ENCODE measurements around the gene CHI3L2. TPM values are rescaled to one million over a fixed set of nuclear protein-coding genes. Genes with fewer than 3 reads are reported as not detected.
A peak's percentile ranks its signal among the peaks of the same experiment; 100 is the strongest.

CHI3L2 gene
- total and polyA plus RNA-seq, 9 of the 15 experiments (the other 6 are each of a cell fraction or from before 2014, with no cell fraction given) = 0.07 to 0.27 (median 0.15) TPM; not detected in 6

DNA sequence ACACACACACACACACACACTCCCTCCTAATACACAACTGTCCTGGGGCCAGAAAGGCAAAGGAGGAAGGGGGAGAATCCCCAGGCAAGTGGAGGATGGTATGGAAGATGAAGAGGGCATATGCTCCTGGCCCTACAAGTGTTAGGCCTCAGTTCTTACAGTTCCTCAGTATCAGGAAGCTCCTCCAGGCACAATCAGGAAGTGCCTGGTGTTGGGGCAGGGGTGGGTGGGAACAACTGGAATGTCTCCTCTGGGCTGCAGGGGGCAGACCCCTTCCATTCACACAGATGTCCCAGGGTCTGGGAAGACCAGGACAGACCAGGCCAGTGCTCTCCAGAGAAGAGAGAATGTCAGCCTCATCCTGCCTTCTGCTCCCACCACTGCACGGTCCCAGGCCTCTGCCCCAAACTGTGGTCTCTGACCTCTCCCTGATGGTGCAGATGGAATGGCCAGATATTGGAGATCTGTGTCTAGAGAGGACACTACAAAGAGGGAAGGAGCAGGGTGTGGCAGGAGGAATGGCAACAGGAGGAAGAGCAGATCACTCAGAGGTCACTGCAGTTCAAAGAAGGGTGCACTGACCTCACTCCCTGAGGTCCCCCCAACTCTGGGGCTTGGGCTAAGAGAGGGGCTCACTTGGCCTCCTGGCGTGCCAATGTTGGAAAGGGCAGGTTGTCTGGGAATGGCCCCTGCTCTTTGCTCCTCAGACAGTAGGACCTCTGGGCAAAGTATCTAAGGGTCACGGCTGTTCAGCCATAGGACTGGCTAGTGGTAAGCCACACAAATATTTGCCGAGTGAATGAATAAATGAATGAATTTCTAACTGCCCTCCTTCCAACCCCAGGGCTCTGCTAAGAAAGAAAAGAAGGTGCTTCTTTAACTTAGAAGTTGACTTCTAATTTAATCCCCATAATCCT is 24.5 kb upstream of the CHI3L2 start:
- peak; percentile 32 for ATAC-seq
- ChIA-PET POLR2A (interaction anchor here (0.7 to 0.8 kb wide), 2 partner anchors 11 to 386 kb away, joined by 3 to 4 read pairs; no protein-coding TSS in a partner anchor), CTCF (ENCODE audit: low intra/inter-chr PET ratio) (no interaction called here)
- WGBS (ENCODE audit: insufficient coverage, low coverage, missing lambda C conversion rate) = 47% methylated on average over 4 of the region's 4 CpGs
- no peaks in the 10 kb centered on the region for H4K20me1 ChIP-seq (replicated peaks; ENCODE audit: control insufficient read depth, insufficient read depth, low read length)
- H3K9me1 ChIP-seq (ENCODE audit: control insufficient read depth, insufficient read depth, low read length) = no peaks in the 10 kb centered on the region
- H3K4me1 ChIP-seq (replicated peaks in 1 of 2; ENCODE audit: control insufficient read depth in 2 of 2, insufficient read depth in 2 of 2, low read length in 2 of 2) = peaks cover 23 to 29% of the 10 kb centered on the region in 2 experiments
- in situ Hi-C loops (cut with MboI) = no loop called here
- no TSS peak for BruUV-seq (replicated peaks)
- no peak overlapping the region for H3K27ac ChIP-seq (ENCODE audit: extremely low read depth, low read depth, low read length)
- intact Hi-C loops (cut with micrococcal nuclease) = no loop called here
- H3K9ac ChIP-seq (ENCODE audit: insufficient read depth in 1 of 2, low read depth in 2 of 2, low read length in 2 of 2) = peak overlapping the region in 1 of 2 experiments; percentile 35; a peak in 1 of 4 replicates
- peaks cover 0 to 5% of the 10 kb centered on the region in 2 experiments; a peak in 3 of 5 replicates for H3K27me3 ChIP-seq (ENCODE audit: control insufficient read depth in 2 of 2, insufficient read depth in 2 of 2, low read length in 2 of 2)
- DNase-seq (ENCODE audit: extremely low read depth in 1 of 4, low spot score in 3 of 4) = peak in 1 of 4 experiments; percentile 29
- peak overlapping the region; percentile 62; the same call in 1 of the 2 replicates for H2AFZ ChIP-seq (ENCODE audit: low read depth, low read length)
- peak overlapping the region; percentile 24; the same call in 1 of the 2 replicates for H3K4me2 ChIP-seq (ENCODE audit: insufficient read depth, low read length)
- H3K36me3 ChIP-seq (ENCODE audit: control insufficient read depth, insufficient read depth, low read length) = no peaks in the 10 kb centered on the region
- no peaks in the 10 kb centered on the region for H3K79me2 ChIP-seq (ENCODE audit: control insufficient read depth, insufficient read depth, low read length)
- H3K4me3 ChIP-seq = no peak overlapping the region
- no peak for FAIRE-seq
- H3K9me3 ChIP-seq (replicated peaks; ENCODE audit: control insufficient read depth, insufficient read depth, low read depth, low read length) = no peaks in the 10 kb centered on the region
- TF ChIP-seq DMBX1 (CRISPR knock-in tag; IDR thresholded peaks at IDR 0.05; ENCODE audit: borderline replicate concordance) = peak; percentile 21; the same call in 1 of the 2 replicates
- no peak for TF ChIP-seq ZEB2 (IDR thresholded peaks at IDR 0.05)
- no peak for TF ChIP-seq FOXK1 (CRISPR knock-in tag; IDR thresholded peaks at IDR 0.05; ENCODE audit: borderline replicate concordance)
- TF ChIP-seq, protein P1, sequence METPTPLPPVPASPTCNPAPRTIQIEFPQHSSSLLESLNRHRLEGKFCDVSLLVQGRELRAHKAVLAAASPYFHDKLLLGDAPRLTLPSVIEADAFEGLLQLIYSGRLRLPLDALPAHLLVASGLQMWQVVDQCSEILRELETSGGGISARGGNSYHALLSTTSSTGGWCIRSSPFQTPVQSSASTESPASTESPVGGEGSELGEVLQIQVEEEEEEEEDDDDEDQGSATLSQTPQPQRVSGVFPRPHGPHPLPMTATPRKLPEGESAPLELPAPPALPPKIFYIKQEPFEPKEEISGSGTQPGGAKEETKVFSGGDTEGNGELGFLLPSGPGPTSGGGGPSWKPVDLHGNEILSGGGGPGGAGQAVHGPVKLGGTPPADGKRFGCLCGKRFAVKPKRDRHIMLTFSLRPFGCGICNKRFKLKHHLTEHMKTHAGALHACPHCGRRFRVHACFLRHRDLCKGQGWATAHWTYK (CRISPR knock-in tag; IDR thresholded peaks at IDR 0.05) = no peak
- TF ChIP-seq MBD2 (IDR thresholded peaks at IDR 0.05; ENCODE audit: borderline replicate concordance, low read depth) = no peak
- TF ChIP-seq CTBP1 (IDR thresholded peaks at IDR 0.05; ENCODE audit: borderline replicate concordance) = peak; percentile 64; the same call in 1 of the 2 replicates
- 0 out of 2 replicates have a peak, but pooled peaks have one; percentile 42 for TF ChIP-seq HDGF (IDR thresholded peaks at IDR 0.05)
- no peak for TF ChIP-seq NFYB (IDR thresholded peaks at IDR 0.05; ENCODE audit: extremely low read depth, insufficient read length)
- TF ChIP-seq, protein P2, sequence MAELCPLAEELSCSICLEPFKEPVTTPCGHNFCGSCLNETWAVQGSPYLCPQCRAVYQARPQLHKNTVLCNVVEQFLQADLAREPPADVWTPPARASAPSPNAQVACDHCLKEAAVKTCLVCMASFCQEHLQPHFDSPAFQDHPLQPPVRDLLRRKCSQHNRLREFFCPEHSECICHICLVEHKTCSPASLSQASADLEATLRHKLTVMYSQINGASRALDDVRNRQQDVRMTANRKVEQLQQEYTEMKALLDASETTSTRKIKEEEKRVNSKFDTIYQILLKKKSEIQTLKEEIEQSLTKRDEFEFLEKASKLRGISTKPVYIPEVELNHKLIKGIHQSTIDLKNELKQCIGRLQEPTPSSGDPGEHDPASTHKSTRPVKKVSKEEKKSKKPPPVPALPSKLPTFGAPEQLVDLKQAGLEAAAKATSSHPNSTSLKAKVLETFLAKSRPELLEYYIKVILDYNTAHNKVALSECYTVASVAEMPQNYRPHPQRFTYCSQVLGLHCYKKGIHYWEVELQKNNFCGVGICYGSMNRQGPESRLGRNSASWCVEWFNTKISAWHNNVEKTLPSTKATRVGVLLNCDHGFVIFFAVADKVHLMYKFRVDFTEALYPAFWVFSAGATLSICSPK (IDR thresholded peaks at IDR 0.05; ENCODE audit: borderline replicate concordance) = no peak
- TF ChIP-seq RAD21 (CRISPR knock-in tag; conservative IDR thresholded peaks at IDR 0.05 in 1 of 2, IDR thresholded peaks at IDR 0.05 in 1 of 2) = peak; percentile 21 to 34; a peak in 3 of 4 replicates
- TF ChIP-seq KDM1A (IDR thresholded peaks at IDR 0.05) = no peak
- no peak for TF ChIP-seq ETV6 (IDR thresholded peaks at IDR 0.05; ENCODE audit: borderline replicate concordance in 1 of 2, low read depth in 2 of 2, low read length in 1 of 2)
- TF ChIP-seq ETV6 (CRISPR knock-in tag; IDR thresholded peaks at IDR 0.05; ENCODE audit: borderline replicate concordance) = no peak
- 0 out of 2 replicates have a peak, but pooled peaks have one; percentile 32 for TF ChIP-seq MEF2D (tag; conservative IDR thresholded peaks at IDR 0.05; ENCODE audit: low read depth)
- TF ChIP-seq KHSRP (IDR thresholded peaks at IDR 0.05) = no peak
- TF ChIP-seq, protein P3, sequence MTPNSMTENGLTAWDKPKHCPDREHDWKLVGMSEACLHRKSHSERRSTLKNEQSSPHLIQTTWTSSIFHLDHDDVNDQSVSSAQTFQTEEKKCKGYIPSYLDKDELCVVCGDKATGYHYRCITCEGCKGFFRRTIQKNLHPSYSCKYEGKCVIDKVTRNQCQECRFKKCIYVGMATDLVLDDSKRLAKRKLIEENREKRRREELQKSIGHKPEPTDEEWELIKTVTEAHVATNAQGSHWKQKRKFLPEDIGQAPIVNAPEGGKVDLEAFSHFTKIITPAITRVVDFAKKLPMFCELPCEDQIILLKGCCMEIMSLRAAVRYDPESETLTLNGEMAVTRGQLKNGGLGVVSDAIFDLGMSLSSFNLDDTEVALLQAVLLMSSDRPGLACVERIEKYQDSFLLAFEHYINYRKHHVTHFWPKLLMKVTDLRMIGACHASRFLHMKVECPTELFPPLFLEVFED (CRISPR knock-in tag; conservative IDR thresholded peaks at IDR 0.05) = peak; percentile 62; the same call in 1 of the 2 replicates
- no peak for TF ChIP-seq FOXM1 (IDR thresholded peaks at IDR 0.05; ENCODE audit: low read depth)
- no peak for TF ChIP-seq FOXM1 (CRISPR knock-in tag; IDR thresholded peaks at IDR 0.05; ENCODE audit: low read depth)
